GM18861 (cell line): Measurements from ENCODE around the gene CADPS.
A peak's percentile ranks its signal among the peaks of the same experiment; 100 is the strongest.

Experiments
- ATAC-seq: cut with Tn5 transposase; IDR thresholded peaks from one replicate; pipeline ENCODE4 v1.9.1; 2021; ENCODE audit not compliant: unreplicated experiment

Gene CADPS

GRCh38 chr3:62873761-62874710 lies 1.2 kb downstream of the CADPS start:
- ATAC-seq, result no peak

- ATAC-seq, result no peak
These were observed 1.8 kb downstream of the CADPS start for GRCh38 chr3:62873451-62873760.

- ATAC-seq, result no peak
These were observed 2.9 kb downstream of the CADPS start for GRCh38 chr3:62872318-62872717.

GRCh38 chr3:62870321-62870720 lies 4.9 kb downstream of the CADPS start:
- ATAC-seq, result no peak

- no peak for ATAC-seq
These were observed 11.6 kb downstream of the CADPS start for GRCh38 chr3:62863648-62864047.

- no peak for ATAC-seq
These were observed 15.9 kb downstream of the CADPS start for GRCh38 chr3:62859203-62859791.

GRCh38 chr3:62845996-62846395 lies 29.2 kb downstream of the CADPS start:
- ATAC-seq, result no peak

GRCh38 chr3:62843508-62843907 lies 31.7 kb downstream of the CADPS start:
- ATAC-seq, result no peak

- ATAC-seq, result no peak
These were observed 35.5 kb downstream of the CADPS start for GRCh38 chr3:62839748-62840147.

- no peak for ATAC-seq
These were observed 38.0 kb downstream of the CADPS start for GRCh38 chr3:62837145-62837787.

GRCh38 chr3:62835554-62836236 lies 39.5 kb downstream of the CADPS start:
- ATAC-seq, result peak; percentile 62

- ATAC-seq, result no peak
These were observed 41.7 kb downstream of the CADPS start for GRCh38 chr3:62833538-62833937.

GRCh38 chr3:62832553-62832952 lies 42.7 kb downstream of the CADPS start:
- no peak for ATAC-seq

- no peak for ATAC-seq
These were observed 44.4 kb downstream of the CADPS start for GRCh38 chr3:62830727-62831322.

GRCh38 chr3:62827550-62827949 lies 47.7 kb downstream of the CADPS start:
- no peak for ATAC-seq

GRCh38 chr3:62824965-62825592 lies 50.1 kb downstream of the CADPS start:
- ATAC-seq, result no peak

- ATAC-seq, result no peak
These were observed 51.7 kb downstream of the CADPS start for GRCh38 chr3:62823461-62824050.

- ATAC-seq, result no peak
These were observed 52.3 kb downstream of the CADPS start for GRCh38 chr3:62822905-62823304.

GRCh38 chr3:62818347-62818746 lies 56.9 kb downstream of the CADPS start:
- ATAC-seq, result peak; percentile 95

- no peak for ATAC-seq
These were observed 57.5 kb downstream of the CADPS start for GRCh38 chr3:62817678-62818077.
